Skeletal muscle tissue (tissue), 4 donors: ENCODE measurements around the gene GRK1. TPM values are rescaled to one million over a fixed set of nuclear protein-coding genes. Genes with fewer than 3 reads are reported as not detected.

Experiments used
- H3K27ac ChIP-seq: one replicate; pipeline ENCODE4 v1.7.0; 2013; ENCODE audit warnings: mild to moderate bottlenecking, low read depth, low read length, inconsistent platforms
- H3K27me3 ChIP-seq, 3 donors: one replicate each; pipeline ENCODE4 v1.7.0; 2013; ENCODE audit warnings: low read length in 3 of 3; ENCODE audit not compliant: control insufficient read depth in 3 of 3, insufficient read depth in 3 of 3
- H3K36me3 ChIP-seq, 3 donors: one replicate each; pipeline ENCODE4 v1.7.0; 2013; ENCODE audit warnings: low read length in 3 of 3; ENCODE audit not compliant: control insufficient read depth in 3 of 3, insufficient read depth in 3 of 3
- H3K4me1 ChIP-seq, 3 donors: one replicate each; pipeline ENCODE4 v1.7.0; 2013; ENCODE audit warnings: low read length in 3 of 3, mild to moderate bottlenecking in 3 of 3; ENCODE audit not compliant: control insufficient read depth in 3 of 3, insufficient read depth in 3 of 3
- H3K4me3 ChIP-seq, 3 donors: one replicate each; pipeline ENCODE4 v1.7.0; 2013; ENCODE audit warnings: low read length in 3 of 3
- H3K9ac ChIP-seq, 3 donors: one replicate each; pipeline ENCODE4 v1.7.0; 2013; ENCODE audit warnings: low read length in 3 of 3, mild to moderate bottlenecking in 3 of 3, moderate library complexity in 2 of 3, low read depth in 1 of 3
- H3K9me3 ChIP-seq, 3 donors: one replicate each; pipeline ENCODE4 v1.7.0; 2013; ENCODE audit warnings: low read length in 3 of 3; ENCODE audit not compliant: control insufficient read depth in 3 of 3
- total RNA-seq: library from RNA; depleted of rRNA; stranded (reverse); fragments of >200 nt; gene quantifications from one replicate; pipeline ENCODE4 v1.2.3, GENCODE V29; 2014
- donor health status: Osteomylitis.

GRK1 gene
- total RNA-seq, 1 donor from 2014 or later: not detected

DNA sequence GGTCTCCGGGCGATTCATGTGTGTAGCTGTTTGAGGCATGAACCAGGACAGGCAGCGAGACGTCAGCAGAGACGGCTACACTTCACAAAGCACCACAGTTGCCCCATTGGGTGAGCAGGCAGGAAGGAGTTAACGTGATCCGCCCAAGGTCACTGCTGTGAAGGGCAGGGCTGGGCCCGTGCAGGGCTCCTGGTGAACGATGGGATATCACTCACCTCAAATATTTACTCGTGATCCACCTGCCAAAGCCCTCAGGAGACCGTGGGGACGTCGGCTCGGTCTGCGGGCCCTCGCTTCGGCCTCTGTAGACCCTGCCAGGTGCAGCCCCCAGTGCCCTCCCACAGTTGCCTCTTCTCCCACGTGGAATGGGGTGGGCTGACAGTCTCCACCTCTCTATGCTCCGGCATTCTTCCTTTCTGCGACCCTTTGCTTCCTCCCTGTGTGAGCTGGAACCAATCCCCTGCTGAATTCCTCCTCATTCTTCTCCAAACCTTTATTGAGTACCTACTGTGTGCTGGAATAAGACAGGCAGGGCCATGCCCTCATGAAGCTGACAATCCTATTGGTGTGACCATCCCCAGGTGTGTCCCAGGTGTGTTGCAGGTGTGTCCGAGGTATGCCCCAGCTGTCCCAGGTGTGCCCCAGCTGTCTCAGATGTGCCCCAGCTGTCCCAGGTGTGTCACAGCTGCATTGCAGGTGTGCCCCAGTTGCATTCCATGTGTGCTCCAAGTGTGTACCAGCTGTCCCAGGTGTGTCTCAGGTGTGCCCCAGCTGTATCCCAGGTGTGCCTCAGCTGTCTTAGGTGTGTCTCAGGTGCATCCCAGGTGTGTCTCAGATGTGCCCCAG, 2.0 kb upstream of the GRK1 start:
- H3K36me3 ChIP-seq: no peaks in the 10 kb centered on the region
- no peak overlapping the region for H3K9ac ChIP-seq
- peaks cover 0 to 3% (median 0%) of the 10 kb centered on the region in 3 donors for H3K9me3 ChIP-seq
- no peak overlapping the region for H3K4me3 ChIP-seq
- peaks cover 24 to 46% (median 34%) of the 10 kb centered on the region in 3 donors for H3K27me3 ChIP-seq
- H3K4me1 ChIP-seq: no peaks in the 10 kb centered on the region
- H3K27ac ChIP-seq: no peak overlapping the region

DNA sequence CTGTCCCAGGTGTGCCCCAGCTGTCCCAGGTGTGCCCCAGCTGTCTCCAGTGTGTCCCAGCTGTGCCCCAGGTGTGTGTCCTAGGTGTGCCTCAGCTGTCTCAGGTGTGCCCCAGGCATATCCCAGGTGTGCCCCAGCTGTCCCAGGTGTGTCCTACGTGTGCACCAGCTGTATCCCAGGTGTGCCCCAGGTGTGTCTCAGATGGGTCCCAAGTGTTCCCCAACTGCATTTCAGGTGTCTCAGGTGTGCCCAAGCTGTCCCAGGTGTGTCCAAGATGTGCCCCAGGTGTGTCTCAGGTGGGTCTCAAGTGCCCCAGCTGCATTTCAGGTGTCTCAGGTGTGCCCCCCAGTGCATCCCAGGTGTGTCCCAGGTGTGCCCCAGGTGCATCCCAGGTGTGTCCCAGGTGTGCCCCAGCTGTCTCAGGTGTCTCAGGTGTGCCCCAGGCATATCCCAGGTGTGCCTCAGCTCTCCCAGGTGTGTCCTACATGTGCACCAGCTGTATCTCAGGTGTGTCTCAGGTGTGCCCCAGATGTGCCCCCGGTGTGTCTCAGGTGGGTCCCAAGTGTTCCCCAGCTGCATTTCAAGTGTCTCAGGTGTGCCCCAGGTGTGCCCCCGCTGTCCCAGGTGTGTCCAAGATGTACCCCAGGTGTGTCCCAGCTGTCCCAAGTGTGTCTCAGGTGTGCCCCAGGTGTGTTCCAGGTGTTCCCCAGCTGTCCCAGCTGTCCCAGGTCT, 1.3 kb upstream of the GRK1 start:
- Histone ChIP-seq H3K4me1 (no peaks in the 10 kb centered on the region), H3K4me3 (no peak overlapping the region), H3K36me3 (no peaks in the 10 kb centered on the region)

DNA sequence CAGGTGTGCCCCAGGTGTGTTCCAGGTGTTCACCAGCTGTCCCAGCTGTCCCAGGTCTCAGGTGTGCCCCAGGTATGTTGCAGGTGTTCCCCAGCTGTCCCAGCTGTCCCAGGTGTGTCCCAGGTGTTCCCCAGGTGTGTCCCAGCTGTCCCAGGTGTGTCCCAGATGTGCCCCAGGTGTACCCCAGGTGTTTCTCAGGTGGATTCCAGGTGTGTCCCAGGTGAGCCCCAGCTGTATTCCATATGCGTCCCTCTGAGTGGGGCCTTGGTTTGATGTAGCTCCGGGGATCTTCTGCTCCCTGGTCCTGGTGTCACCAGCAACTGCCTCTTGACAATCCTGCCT, 719 bp upstream of the GRK1 start:
- Histone ChIP-seq H3K27me3 (peaks cover 26 to 46% (median 34%) of the 10 kb centered on the region in 3 donors), H3K4me1 (no peaks in the 10 kb centered on the region)

More for the DNA sequence above, 1.3 kb upstream of the GRK1 start:
- Histone ChIP-seq H3K27me3 (peaks cover 26 to 46% (median 34%) of the 10 kb centered on the region in 3 donors), H3K27ac (no peak overlapping the region), H3K9me3 (peaks cover 0 to 3% (median 0%) of the 10 kb centered on the region in 3 donors), H3K9ac (no peak overlapping the region)

DNA sequence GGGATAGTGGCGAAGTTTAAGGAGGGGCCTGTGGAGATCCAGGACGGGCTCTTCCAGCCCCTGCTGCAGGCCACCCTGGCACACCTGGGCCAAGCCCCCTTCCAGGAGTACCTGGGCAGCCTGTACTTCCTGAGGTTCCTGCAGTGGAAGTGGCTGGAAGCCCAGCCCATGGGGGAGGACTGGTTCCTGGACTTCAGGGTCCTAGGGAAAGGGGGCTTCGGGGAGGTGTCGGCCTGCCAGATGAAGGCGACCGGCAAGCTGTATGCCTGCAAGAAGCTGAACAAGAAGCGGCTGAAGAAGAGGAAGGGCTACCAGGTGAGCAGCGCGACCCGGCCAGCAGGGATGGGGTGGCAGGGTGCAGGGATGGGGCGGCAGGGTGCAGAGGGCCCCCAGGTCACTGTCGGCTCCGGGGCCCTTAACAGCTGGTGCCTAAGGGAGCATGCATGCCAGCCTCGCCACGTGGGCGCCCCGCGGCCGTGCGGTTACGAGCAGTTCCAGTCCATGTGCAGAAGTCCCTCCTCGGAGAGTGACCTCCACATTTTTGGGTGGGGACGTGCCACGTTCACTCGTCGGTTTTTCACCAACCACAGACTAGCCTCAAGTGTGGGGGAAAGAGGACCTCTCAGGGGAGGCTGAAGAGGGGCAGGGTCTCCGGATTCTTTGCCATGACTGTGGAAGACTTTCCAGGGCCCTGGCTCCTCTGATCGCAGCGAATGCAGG, 912 bp downstream of the GRK1 start:
- H3K36me3 ChIP-seq: no peaks in the 10 kb centered on the region
- no peaks in the 10 kb centered on the region for H3K9me3 ChIP-seq
- no peak overlapping the region for H3K27ac ChIP-seq
- H3K9ac ChIP-seq: no peak overlapping the region
- peaks cover 26 to 48% (median 32%) of the 10 kb centered on the region in 3 donors for H3K27me3 ChIP-seq
- no peaks in the 10 kb centered on the region for H3K4me1 ChIP-seq
- H3K4me3 ChIP-seq: no peak overlapping the region

More for the DNA sequence above, 719 bp upstream of the GRK1 start:
- H3K9ac ChIP-seq: no peak overlapping the region
- H3K27ac ChIP-seq: no peak overlapping the region
- H3K36me3 ChIP-seq: no peaks in the 10 kb centered on the region
- peaks cover 0 to 3% (median 0%) of the 10 kb centered on the region in 3 donors for H3K9me3 ChIP-seq
- H3K4me3 ChIP-seq: no peak overlapping the region

DNA sequence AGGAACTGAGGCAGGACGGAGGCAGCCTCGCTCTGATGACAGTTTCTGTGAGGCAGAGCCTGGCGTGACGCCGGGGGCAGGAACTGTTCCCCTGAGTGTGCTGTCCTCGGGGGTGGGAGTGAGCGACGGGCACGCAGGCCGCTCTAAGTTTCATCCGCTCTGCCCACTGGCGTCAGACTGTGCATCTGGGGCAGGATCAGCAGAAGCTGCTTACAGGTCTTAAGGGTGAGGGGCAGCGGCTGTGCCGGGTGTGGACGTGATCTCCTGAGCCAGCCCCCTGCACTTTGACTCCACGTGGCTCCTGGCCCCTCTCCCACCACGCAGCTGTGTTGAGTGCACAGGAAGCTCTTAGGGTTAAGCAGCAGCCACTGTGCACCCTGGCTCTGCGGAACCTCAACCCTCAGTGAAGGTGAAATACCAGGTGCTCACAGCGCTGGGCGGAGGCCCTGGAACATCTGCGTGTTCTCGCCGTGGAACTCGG, 1.5 kb downstream of the GRK1 start:
- Histone ChIP-seq H3K36me3 (no peaks in the 10 kb centered on the region), H3K9ac (no peak overlapping the region), H3K27ac (no peak overlapping the region), H3K27me3 (peaks cover 26 to 48% (median 32%) of the 10 kb centered on the region in 3 donors), H3K4me1 (no peaks in the 10 kb centered on the region), H3K9me3 (no peaks in the 10 kb centered on the region), H3K4me3 (no peak overlapping the region)

DNA sequence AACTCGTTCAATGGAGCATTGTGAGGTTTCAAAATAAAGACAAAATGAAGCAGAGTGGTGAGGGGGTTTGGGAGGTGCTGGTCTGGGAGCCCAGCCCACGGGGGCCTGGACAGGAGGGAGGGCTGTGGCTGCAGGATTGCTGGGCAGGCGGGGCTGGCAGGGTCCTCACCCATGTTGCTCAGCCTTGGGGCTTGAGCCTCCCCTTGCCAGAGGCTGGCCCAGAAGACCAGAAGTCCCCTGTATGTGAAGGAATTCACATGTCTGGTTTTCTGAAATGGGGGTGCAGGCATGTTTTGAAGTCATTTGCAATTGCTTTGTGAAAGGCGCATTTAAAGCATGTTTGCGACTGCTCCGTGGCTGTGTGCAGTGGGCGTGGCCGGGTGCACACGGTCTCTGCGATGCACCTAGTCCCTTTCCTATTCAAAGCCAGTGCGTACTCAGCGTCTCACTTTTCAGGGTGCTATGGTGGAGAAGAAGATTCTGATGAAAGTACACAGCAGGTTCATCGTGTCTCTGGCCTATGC, 2.3 kb downstream of the GRK1 start:
- no peak overlapping the region for H3K9ac ChIP-seq
- H3K9me3 ChIP-seq: no peaks in the 10 kb centered on the region
- peaks cover 26 to 43% (median 32%) of the 10 kb centered on the region in 3 donors for H3K27me3 ChIP-seq
- no peak overlapping the region for H3K27ac ChIP-seq
- H3K36me3 ChIP-seq: no peaks in the 10 kb centered on the region
- H3K4me1 ChIP-seq: no peaks in the 10 kb centered on the region
- H3K4me3 ChIP-seq: no peak overlapping the region

DNA sequence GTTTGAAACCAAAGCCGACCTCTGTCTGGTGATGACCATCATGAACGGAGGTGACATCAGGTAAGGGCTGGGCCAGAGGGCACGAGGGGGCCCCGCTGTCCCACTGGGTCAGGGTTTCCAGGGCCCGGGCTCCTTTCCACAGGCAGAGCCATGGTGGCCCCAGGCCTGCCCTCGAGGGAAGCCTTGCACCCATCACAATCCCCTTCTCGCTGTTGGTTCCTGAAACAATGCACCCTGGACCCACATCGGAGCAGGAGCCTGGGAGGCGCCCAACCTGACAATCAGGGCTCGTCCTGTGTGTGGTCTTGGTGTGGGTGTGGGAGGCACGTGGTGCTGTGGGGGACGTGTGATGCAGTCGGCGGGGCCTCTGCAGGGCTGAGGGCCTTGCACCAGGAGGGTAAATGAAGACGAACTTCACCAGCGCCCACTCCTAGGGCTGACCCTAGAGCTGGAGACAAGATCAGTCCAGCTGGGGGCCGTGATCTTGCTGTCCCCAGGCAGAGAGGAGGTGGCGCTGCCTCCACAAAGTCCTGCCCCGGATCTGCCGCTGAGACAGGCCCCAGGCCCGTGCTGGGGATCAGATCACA, 2.8 kb downstream of the GRK1 start:
- Histone ChIP-seq H3K27me3 (peaks cover 22 to 38% (median 28%) of the 10 kb centered on the region in 3 donors), H3K4me1 (no peaks in the 10 kb centered on the region), H3K27ac (no peak overlapping the region), H3K9me3 (no peaks in the 10 kb centered on the region), H3K4me3 (no peak overlapping the region), H3K36me3 (no peaks in the 10 kb centered on the region), H3K9ac (no peak overlapping the region)

DNA sequence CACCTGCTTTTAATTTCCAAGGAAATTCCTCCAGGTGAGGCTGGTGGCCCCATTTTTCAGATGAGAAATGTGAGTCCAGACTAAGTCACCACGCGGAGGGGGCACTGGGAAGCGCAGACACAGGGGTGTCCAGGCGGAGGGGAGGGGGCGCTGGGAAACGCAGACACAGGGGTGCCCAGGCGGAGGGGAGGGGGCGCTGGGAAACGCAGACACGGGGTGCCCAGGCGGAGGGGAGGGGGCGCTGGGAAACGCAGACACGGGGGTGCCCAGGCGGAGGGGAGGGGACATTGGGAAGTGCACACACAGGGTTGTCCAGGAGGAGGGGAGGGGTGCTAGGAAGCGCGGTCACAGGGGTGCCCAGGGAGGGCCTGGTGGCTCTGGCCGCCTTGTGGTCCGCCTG, 3.5 kb downstream of the GRK1 start:
- Histone ChIP-seq H3K4me3 (no peak overlapping the region), H3K9ac (no peak overlapping the region), H3K27me3 (peaks cover 16 to 32% (median 22%) of the 10 kb centered on the region in 3 donors), H3K9me3 (no peaks in the 10 kb centered on the region), H3K27ac (no peak overlapping the region), H3K4me1 (no peaks in the 10 kb centered on the region), H3K36me3 (no peaks in the 10 kb centered on the region)
